ENCODE measurements around the gene NDUFS5.
"Not testable (repeated sequence)": the region's sequence is repeated elsewhere in the genome, so short reads cannot be mapped to it uniquely, and the experiment has no call there.

The NDUFS5 gene

GRCh38 chr1:39016604-39017171 is 9.5 kb upstream of the NDUFS5 start:
- DNase-seq, result no peak

GRCh38 chr1:39017266-39017665 is 8.9 kb upstream of the NDUFS5 start:
- no peak for DNase-seq

GRCh38 chr1:39020494-39020893 is 5.7 kb upstream of the NDUFS5 start:
- DNase-seq, result not testable (repeated sequence)

- no peak for DNase-seq
These were observed 4.7 kb upstream of the NDUFS5 start for GRCh38 chr1:39021426-39021825.

GRCh38 chr1:39023140-39023539 is 3.0 kb upstream of the NDUFS5 start:
- no peak for DNase-seq

- no peak for DNase-seq
These were observed 837 bp downstream of the NDUFS5 start for GRCh38 chr1:39026866-39027507.

GRCh38 chr1:39034114-39034654 is 8.0 kb downstream of the NDUFS5 start:
- DNase-seq, result no peak

GRCh38 chr1:39036678-39037077 is 10.5 kb downstream of the NDUFS5 start:
- no peak for DNase-seq

GRCh38 chr1:39043513-39043912 is 17.4 kb downstream of the NDUFS5 start:
- no peak for DNase-seq

GRCh38 chr1:39044762-39045161 is 18.6 kb downstream of the NDUFS5 start:
- no peak for DNase-seq

GRCh38 chr1:39045231-39045630 is 19.1 kb downstream of the NDUFS5 start:
- DNase-seq, result no peak

GRCh38 chr1:39046613-39047210 is 20.6 kb downstream of the NDUFS5 start:
- DNase-seq, result no peak

- DNase-seq, result peak; percentile 87
These were observed 21.5 kb downstream of the NDUFS5 start for GRCh38 chr1:39047374-39048229.

GRCh38 chr1:39048745-39049370 is 22.7 kb downstream of the NDUFS5 start:
- no peak for DNase-seq

GRCh38 chr1:39050001-39050400 is 23.9 kb downstream of the NDUFS5 start:
- DNase-seq, result no peak

- peak; percentile 17 for DNase-seq
These were observed 25.2 kb downstream of the NDUFS5 start for GRCh38 chr1:39051193-39051850.

- no peak for DNase-seq
These were observed 25.8 kb downstream of the NDUFS5 start for GRCh38 chr1:39051956-39052355.

GRCh38 chr1:39055213-39055710 is 29.1 kb downstream of the NDUFS5 start:
- DNase-seq, result peak; percentile 7

GRCh38 chr1:39061516-39061915 is 35.4 kb downstream of the NDUFS5 start:
- not testable (repeated sequence) for DNase-seq

- DNase-seq, result peak; percentile 54
These were observed 35.8 kb downstream of the NDUFS5 start for GRCh38 chr1:39061951-39062350.

GRCh38 chr1:39063191-39063590 is 37.0 kb downstream of the NDUFS5 start:
- no peak for DNase-seq

- no peak for DNase-seq
These were observed 37.6 kb downstream of the NDUFS5 start for GRCh38 chr1:39063775-39064174.

Measured in fibroblast of skin of back (primary cell).